ENCODE measurements around the gene TMPRSS6.

The TMPRSS6 gene

GRCh38 chr22:37051391-37052385 is 57.8 kb downstream of the TMPRSS6 start, which contains the start of gene KCTD17:
Gene KCTD17 (plus strand): TSS chr22:37051742. CDS start chr22:37051761, 19 bp downstream.
- peak; percentile 56 for DNase-seq (ENCODE audit: low read depth)

GRCh38 chr22:37050913-37051312 is 58.6 kb downstream of the TMPRSS6 start:
- no peak for DNase-seq (ENCODE audit: low read depth)

GRCh38 chr22:37049224-37049623 is 60.3 kb downstream of the TMPRSS6 start:
- DNase-seq (ENCODE audit: low read depth): no peak

GRCh38 chr22:37048133-37048532 is 61.4 kb downstream of the TMPRSS6 start:
- DNase-seq (ENCODE audit: low read depth): no peak

DNA sequence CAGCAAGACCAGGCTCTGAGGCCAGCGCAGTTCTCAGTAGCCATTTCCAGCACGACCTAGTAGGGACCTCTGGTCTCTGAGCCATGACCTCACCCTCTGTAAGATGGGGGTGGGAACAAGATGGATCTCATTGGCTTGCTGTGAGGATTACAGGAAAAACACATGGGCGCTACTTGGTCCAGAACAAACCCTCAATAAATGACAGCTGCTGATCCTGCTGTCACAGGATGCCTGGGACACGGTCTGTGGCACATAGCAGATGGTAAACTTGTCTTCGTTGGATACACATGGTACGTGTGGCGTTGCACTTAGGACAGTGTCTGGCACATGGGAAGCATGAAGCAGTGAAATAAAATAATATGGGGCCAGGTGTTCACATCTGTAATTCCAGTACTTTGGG is 62.5 kb downstream of the TMPRSS6 start:
- DNase-seq (ENCODE audit: low read depth): no peak

GRCh38 chr22:37046589-37046988 is 62.9 kb downstream of the TMPRSS6 start:
- no peak for DNase-seq (ENCODE audit: low read depth)

DNA sequence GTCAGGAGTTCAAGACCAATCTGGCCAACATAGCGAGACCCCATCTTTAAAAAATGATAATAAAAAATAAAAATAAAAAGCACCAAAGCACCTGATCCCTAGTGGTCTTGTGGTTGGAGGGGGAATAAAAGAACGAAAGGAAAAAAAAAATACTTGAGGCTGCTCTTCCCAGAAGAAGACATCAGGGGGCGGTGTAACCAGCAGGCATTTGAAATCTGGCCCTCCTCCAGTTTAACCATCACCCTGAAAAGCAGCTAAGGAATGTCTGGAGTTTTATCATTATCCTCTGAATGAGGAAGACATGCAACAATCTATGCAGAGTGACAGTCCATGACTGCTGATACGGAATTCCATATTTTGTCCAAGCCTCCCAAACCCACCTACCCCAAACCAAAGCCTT is 63.6 kb downstream of the TMPRSS6 start:
- DNase-seq (ENCODE audit: low read depth): peak; percentile 65

GRCh38 chr22:37044634-37045625 is 64.6 kb downstream of the TMPRSS6 start:
- no peak for DNase-seq (ENCODE audit: low read depth)

GRCh38 chr22:37043828-37044538 is 65.5 kb downstream of the TMPRSS6 start:
- DNase-seq (ENCODE audit: low read depth): peak; percentile 56

DNA sequence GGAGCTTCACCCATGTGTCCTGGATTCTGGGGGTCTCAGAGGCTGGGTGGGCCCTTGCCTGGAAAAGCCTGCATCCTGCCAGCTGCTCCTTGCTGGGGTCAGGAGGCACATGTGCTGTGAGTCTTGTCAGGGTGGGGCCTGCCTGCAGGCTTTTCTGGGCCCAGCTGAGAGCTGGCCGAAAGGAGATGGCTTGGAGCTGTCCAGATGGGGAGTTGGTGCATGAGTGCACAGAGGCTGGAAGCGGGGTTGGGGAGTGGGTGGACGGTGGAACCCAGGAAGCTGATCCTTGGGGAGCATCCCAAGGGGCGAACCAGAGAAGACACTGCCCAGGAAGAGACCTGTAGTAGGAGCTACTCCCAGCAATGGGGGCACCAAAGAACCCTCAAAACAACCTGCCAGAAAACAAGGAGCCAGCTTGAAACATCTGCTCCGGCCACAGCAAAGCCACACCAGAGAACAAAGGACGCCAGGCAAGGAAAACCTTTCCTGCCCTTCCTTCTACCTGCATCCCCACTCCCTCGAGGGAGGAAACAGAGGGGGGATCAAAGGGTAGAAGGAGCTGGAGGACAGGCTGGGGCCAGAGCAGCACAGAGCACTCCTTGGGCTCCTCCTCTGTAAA is 66.2 kb downstream of the TMPRSS6 start:
- no peak for DNase-seq (ENCODE audit: low read depth)

- DNase-seq (ENCODE audit: low read depth): no peak
These were observed 70.0 kb downstream of the TMPRSS6 start for GRCh38 chr22:37039466-37039865.

- no peak for DNase-seq (ENCODE audit: low read depth)
These were observed 71.8 kb downstream of the TMPRSS6 start for GRCh38 chr22:37037669-37038068.

DNA sequence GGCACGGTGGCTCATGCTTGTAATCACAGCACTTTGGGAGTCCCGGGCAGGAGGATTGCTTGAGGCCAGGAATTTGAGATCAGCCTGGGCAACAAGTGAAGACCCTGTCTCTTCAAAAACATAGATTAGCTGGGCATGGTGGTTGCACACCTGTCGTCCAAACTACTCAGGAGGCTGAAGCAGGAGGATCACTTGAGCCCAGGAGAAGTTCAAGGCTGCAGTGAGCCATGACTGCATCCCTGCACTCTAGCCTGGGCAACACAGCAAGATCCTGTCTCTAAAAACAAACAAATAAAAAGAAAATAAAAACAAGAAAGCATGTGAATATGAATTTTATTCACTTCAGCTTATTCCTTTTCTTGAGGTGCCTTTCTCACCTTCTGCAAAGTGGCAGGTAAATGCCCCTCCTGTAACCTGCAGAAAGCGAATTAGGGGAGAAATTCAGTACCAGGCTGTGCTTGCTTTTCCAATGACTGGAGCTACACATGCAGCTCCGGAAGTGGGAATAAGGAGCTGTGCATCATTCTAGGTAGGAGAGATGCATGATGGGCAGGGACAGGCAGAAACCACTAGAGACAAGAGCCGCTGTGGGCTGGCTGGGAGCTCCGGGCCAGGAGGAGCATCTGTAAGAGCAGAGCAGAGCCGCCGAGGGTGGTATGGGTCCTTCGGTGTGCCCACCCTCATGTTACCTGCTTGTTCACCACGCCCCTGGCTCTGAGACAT is 72.7 kb downstream of the TMPRSS6 start:
- DNase-seq (ENCODE audit: low read depth): peak; percentile 23

DNA sequence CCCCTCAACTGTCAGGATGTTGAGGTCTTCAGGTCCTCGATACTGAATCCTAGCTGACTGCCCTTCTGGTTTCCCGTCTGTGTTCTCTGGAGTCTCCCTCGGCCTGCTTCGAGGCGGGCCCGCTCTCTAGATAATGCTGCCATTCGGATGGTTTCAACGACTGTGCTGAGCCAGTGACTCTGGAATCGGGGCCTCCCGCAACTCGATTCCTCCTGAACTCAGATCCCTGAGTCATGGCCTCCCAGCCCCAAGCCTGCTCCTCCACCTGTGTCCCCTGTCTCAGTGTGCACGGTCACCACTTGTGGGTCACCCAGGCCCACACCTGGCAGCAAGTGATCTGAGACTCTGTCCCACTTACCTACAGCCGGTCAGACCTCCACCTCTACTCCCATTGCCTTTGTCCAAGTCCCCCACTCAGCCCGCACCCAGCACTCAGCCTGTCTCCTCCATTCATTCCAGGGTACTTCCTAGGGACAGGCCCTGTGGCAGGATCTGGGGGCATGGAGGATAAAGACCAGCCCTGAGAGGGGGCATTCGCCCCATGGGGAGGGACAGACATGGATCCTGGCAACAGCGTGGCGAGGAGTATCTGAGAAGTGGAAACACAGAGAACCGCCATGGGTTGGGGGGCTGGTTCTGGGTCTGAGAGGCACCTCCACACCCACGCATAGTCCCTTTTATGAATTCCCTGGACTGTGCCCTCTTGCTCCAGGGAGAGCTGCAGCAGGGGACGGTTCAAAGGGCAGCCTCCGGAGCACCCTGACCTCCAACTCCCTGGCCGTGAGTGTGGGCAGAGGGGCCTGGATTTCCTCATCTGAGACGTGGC is 75.7 kb downstream of the TMPRSS6 start:
- no peak for DNase-seq (ENCODE audit: low read depth)

GRCh38 chr22:37032535-37033460 is 76.7 kb downstream of the TMPRSS6 start:
- peak; percentile 98 for DNase-seq (ENCODE audit: low read depth)

- DNase-seq (ENCODE audit: low read depth): no peak
These were observed 77.4 kb downstream of the TMPRSS6 start for GRCh38 chr22:37032134-37032534.

DNA sequence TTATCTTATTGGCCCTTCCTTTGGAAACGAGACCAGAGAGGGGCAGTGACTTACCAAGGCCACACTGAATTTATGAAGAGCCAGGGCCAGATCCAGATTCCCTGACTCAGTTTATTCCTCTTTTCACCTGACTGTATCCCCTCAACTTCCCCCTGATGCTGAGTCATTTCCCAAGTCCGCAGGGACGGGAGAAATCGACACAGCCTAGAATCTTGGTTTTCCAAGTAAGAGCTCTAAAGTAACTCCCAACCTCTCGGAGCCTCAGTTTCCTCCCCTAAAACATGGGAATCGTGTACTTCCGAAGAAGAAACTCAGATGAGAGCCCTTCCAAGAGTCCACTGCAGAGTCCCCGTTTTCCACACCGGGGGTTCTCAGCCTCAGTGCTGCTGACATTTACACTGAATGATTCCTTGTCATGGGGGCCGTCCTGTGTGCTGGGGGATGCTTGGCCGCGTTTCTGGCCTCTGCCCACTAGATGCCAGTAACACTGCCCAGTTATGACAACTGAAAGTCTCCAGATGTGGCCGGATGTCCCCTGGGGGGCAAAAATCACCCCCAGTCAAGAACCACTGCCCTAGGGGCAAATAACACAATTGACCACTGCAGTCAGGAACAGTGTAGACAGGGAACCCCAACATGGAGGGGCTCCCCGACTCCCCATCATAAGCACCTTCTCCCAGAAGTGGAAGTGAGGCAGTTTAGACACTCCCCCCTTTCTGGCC is 78.8 kb downstream of the TMPRSS6 start:
- no peak for DNase-seq (ENCODE audit: low read depth)
